GM19372 (cell line): ENCODE results near the gene SCARB1.

Experiments
- ATAC-seq: cut with Tn5 transposase; IDR thresholded peaks from one replicate; pipeline ENCODE4 v1.9.1; 2021; ENCODE audit warnings: mild to moderate bottlenecking, low read depth, moderate library complexity; ENCODE audit not compliant: unreplicated experiment

Gene SCARB1

DNA sequence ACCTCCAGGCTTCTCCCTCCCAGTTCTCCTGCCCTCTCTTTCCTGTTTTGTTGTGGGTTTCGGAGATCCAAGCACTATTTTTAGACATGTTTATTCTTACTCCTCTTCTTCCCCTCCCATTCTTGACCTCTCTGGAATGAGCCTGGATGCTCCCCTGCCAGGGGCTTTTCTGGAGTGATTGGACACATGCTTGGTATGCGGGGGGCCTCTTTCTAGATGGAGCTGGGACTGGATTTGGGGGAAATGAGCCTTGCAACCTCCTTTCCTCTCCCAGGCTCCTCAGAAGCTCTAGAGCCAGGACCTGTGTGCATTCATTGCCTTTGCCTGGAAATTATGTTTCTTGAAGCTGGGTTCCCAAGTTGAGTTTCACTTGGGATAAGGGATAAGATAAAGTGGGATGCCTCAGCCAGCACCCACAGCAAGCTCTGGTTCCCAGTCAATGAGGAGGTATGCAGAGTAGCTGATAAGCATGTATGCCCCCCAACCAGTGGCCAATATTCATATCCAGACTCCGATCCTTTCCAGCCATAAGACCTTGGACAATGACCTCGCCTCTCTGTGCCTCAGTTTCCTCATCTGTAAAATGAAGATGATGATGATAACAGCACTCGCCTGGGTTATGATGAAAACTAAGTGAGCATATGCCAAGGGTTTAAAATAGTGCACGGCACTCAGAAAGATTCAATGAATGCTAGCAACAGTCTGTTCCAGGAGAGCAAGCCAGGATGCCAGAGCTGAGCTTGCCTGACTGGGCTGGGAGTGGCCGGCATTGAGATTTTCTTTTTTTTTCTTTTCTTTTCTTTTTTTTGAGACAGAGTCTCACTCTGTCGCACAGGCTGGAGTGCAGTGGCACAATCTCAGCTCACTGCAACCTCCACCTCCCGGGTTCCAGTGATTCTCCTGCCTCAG, 97.8 kb downstream of the SCARB1 start:
- no peak for ATAC-seq

DNA sequence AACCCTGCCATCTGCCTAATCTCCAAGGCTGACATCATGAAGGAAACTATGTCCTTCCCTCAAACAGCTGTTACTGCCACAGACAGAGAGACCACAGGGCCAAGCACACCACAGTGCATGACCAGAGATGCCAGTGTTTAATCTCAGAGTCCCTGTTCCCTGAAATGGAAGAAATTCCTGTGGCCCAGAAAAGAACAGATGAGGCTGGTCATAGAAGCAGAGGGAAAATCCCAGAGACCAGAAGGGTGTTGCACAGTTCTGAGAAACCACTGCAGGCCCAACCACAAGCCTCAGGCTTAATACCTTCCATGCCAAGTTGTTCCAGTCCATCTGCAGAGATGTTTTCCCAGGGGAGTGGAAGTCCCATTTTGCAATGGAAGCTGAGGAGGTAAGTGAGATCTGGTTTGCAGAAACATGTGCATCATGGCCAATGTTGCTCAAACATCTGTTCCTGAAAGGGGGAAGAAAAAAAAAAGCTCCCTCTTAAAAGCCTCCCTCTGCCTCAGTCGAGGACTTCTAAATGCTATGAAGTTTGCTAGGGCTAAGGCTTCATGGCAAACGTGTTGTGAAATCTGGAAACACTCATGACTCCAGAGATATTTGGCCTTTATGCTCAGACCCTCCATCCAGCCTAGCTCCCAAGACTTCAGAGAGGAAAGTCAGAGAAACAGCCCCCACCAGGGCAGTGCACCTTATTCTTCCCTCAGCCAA, 98.6 kb downstream of the SCARB1 start:
- ATAC-seq, result no peak

DNA sequence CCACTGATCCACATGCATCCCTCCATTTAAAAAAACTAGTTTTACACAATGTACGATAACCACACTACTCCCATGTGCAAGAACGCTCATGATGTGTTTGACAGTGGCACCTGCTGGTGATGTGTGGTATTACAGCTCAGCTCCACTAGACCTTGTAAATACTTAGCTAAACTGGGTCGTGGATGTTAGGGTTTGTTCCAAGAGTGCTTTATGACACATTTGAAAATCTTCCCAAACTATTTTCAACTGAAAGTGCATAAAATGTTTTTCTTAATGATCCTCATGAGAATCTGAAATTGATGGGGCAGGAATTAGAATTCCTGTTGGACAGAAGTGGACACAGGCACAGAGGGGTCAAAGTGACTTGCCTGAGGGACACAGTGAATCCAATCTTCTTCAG, 99.2 kb downstream of the SCARB1 start:
- ATAC-seq, result no peak

DNA sequence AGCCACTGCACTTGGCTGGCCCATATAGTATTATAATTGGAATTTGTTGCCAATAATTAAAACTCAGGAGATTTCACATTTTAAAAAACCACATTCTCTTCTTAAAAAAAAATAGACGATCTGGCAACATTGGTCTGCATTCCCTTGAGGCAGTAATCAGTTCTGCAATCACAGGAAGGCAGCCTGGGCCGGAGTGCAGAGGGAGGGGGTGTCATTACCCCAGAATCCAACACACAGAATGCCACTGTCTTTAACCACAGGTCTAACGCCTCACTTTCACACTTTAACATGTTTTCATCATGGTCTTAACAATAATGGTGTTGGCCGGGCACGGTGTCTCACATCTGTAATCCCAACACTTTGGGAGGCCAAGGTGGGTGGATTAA, 100.1 kb downstream of the SCARB1 start:
- ATAC-seq, result no peak

DNA sequence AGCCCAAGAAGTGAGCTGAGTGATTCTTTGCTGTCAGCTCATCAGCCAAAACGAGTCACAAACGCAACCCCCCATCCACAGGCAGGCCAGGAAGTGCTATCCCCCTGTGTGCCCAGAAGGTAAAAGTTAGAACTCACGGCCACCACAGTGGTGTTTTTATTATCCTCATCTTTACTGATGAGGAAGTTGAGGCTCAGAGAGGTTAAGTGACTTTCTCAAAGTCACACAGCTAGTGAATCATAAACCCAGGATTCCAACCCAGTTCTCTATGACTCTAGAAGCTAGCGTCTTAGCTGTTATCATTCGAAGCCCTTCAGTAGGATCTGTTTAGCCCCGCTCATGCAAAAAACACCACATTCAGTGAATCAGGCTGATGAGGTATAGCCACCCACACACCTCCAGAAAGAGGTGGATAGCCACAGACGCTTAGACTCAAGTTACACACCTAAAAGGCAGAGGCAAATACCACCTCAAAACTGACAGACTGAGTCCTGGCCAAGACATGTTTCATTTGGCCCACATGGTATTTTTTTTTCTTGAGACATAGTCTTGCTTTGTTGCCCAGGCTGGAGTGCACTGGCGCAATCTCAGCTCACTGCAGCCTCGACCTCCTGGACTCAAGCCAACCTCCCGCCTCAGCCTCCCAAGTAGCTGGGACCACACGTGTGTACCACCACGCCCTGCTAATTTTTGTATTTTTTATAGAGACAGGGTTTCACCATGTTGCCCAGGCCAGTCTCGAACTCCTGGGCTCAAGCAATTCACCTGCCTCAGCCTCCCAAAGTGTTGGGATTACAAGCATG, 100.7 kb downstream of the SCARB1 start:
- no peak for ATAC-seq

DNA sequence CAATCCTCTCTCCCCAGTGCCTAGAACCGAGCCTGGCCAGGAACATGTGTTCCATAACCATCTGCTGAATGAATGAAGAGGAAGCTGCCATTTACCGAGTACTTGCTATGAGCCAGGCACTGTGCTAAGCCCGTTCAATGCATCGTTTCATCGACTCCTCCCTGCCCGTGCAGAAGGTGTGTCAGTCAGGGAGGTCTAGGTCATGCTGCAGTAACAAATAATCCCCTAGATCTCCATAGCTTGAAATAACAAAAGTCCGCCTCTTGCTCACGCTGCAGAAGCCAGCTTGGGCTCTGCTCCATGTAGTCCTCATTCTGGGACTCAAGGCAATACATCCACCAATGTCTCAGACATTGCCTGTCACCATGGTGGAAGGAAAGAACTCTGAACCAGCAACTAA, 101.3 kb downstream of the SCARB1 start:
- no peak for ATAC-seq

DNA sequence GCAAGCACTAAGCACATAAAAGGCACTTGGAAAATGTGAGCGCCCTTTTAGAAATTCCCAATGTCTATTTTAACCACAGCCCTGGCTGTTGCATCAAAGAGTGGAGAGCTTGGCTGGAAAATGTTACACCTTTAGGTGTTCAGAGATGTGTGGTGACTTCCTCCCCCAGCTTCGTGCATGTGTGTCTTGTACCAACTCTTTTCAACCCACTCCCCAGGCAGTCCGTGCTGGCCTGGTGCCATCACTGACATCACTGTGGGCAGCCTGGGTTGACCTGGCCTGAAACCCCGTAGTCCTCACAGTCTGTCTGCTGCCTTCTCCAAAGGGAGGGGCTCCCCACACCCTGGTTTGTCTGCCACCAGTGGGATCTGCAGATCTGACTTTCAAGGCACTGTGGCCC, 101.8 kb downstream of the SCARB1 start:
- no peak for ATAC-seq

DNA sequence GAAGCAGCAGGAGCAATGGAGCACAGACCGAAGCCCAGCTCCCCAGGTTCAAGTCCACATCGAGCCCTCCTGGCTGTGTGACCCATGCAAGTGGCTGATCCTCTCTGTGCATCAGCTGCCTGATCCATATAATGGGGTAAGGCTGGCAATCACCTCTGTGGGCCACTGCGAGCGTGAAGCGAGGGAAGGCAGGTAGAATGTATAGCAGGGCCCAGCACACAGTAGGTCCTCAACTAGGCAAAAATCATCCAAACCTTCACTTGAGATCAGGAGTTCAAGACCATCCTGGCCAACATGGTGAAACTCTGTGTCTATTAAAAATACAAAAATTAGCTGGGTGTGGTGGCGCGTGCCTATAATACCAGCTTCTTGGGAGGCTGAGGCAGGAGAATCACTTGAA, 102.6 kb downstream of the SCARB1 start:
- no peak for ATAC-seq

DNA sequence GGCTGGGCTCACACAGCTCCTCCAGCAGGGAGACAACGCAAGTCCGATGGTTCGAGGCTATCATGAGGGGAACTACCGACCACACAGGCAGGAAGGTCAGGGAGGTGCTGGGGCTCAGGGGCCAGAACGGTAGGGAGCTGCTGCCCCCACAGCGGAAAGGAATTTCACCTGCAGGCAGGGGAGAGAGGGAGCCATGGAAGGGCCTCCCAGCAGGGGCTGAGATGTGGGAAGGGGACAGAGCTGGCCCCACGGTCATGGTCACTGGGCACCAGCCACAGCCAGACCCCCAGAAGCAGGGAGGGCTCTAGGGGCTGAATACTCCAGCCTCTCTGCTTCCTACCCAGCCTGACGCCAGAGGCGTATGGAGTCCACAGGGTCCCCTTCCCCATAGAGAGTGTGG, 103.1 kb downstream of the SCARB1 start:
- ATAC-seq, result no peak

DNA sequence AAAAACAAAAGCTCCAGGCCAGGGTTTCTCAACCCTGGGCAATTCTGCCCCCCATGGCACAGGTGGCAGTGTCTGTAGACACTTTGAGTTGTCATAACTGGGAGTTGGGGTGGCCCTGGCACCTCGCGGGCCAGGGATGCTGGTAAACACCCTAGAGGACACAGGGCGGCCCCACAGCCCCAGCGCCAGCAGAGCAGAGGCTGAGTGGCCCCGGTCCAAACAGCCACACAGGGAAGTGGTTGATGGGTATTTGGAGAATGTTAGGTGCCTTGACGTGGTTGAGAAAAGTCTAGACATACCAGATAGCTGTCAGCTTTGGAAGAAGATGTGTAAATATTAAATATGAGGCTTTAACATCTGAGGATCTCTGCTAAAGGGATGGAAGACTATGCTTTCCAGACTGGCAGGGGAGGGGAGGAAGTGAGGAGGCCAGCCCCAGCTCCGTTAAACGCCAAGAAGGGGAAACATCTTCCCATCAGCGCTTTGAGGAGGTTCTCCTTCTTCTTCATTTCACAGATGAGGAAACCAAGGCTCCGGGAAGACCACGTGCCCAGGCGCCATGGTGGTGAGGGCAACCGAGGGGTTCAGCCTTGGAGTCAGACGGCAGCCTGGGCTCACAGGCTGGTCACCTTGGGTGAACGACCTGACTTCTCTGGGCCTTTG, 103.7 kb downstream of the SCARB1 start:
- no peak for ATAC-seq

DNA sequence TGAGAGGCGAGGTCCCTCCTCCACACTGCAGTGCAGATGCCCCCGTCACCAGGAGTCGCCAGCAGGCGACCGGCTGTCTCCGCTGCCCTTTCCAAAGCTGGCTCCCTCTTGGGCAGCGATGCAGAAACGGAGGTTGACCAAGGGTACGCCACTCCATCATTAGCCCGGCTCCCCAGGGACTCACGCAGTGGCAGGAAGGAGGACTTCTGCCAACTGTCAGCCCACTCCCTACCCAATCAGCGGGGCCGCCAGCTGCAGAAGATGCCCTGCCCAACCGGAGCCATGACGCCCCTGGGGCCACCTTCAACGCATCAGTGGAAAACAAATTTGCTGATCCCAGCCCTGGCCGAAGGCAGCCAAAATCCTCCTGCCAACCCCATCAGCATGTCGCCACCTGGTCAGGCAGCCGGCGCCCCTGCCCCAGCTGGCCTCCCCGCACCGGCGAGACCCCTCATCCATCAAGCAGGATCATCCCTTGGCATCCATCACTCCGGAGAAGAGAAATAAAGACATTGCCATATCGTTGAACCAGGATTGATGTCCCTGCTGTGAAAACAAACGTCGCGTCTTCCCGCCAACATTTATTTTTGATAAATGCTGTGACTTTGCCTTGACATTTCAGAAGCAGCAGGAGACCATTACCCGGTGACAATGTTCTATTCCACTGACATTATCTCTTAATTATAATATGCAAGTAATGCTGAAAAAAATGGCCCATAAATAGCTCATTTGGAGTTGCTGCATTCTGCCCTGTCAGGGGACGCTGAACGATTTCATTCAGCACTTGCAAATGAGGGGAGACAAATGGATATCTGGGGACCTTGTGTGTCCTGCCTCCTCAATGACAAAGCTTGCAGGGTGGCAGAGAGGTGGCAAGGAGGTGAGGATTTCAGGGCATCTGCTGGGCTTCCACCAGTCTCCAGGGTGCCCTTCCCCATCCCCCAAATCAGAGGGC, 105.1 kb downstream of the SCARB1 start:
- ATAC-seq, result no peak

DNA sequence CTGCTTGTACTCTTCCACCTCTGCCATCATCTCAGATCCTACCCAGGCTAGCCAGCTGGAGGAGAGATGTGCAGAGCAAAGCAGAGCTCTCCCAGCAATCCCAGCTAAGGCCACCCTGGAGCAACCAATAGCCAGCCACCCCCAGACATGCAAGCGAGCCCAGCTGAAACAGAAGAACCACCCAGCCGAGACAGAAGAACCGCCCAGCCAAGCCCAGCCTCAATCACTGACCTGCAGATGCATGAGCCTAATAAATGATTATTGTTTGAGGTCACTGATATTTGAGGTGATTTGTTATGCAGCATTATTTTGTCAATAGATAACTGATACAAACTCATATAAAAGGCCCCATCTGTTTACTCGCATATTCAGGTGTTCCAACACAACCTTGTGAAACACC, 106.3 kb downstream of the SCARB1 start:
- no peak for ATAC-seq

DNA sequence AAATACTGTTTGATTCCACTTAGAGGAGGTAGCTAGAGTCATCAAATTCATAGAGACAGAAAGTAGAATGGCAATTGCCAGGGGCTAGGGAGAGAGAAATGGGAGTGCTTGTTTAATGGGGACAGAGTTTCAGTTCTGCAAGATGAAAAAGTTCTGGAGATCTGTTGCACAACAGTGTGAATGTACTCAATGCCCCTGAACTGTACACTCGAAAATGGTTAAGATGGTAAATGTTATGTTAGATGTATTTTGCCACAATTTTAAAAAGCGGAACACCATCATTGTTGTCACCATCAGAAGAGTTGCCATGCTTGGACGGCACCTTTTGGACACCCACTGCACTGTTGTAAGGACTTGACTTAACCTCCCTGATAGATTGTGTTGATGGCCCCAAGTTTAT, 106.9 kb downstream of the SCARB1 start:
- ATAC-seq, result no peak

DNA sequence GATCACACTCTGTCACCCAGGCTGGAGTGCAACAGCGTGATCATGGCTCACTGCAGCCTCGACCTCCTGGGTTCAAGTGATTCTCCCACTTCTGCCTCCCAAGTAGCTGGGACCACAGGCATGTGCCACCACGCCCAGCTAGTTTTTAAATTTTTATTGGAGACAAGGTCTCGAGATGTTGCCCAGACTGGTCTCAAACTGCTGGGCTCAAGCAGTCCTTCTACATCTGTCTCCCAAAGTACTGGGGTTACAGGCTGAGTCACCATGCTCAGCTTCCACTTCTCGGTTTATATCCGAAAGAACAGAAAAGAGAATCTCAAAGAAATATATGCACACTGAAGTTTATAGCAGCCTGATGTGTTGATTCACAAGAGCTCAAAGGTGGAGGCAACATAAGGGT, 107.5 kb downstream of the SCARB1 start:
- ATAC-seq, result no peak

DNA sequence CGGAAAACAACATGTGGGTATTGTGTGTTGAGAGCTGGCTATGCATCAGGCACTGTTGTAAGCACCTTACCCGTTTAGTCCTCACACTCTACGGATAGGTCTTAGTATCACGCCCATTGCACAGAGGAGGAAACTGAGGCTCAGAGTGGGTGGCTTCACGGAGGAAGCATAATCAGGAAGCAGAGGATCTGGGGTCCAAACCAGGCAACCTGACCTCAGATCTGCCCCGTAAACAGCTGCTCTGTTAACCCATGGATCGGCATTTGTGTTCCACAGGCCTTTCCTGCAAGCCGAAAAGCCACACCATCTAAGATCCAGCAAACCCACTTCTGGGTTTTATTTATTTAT, 107.9 kb downstream of the SCARB1 start:
- ATAC-seq, result no peak

DNA sequence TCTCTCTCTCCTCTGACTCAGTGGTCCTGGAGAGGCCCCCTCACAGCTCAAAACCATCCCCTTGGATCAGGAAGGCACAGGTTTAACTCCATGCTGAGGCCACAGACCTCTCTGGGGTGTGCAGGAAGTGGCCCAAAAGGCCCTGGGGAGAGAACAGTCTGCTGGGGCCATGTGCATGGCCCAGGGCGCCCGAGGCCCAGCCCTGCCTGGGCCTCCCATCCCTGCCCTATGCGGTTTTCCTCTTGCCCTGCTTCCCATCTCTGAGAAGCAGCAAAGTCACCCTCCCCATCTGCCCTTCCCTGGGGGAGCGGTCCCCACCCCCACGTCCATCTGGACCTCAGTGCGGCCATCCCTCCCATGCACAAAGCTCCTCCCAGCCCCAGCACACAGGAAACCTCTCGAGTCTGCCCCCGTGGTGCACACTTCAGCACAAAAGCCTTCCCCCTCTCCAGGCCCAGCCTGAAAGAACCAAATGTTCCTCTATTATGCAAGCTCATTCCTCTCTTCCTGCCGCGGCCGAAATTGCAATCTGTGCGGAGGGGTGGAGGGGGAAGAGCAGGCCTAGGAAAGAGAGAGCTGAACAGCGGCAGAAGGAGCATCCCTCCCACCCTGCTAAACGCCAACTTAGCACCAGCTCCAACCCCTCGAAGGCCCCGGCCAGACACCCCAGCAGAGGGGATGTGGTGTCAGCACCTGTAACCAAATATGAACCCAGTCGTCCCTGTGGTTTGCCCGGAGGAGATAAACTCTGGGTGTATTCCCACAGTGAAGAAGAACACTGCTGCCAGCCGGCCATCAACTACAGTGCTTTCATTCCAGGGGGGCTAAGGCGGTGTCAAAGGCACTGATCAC, 108.5 kb downstream of the SCARB1 start:
- ATAC-seq, result no peak

DNA sequence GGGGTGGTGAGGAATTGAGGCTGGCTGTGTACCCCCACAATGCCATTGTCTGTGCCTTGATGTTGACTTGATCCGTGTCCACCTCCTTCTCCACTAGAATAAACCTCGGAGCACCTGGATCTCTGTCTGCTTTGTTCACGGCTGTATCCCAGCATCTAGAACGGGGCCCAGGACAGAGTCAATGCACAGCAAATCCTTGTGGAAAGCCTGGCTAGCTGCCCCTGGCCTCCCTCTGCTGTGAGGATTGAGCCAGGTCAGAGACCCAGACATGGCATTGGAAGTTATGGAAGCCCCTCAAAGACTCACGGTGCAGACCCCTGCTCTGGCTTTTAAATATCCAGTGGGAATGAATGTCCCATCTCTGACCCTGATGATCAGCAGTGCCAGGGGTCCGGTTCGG, 109.2 kb downstream of the SCARB1 start:
- ATAC-seq, result no peak

DNA sequence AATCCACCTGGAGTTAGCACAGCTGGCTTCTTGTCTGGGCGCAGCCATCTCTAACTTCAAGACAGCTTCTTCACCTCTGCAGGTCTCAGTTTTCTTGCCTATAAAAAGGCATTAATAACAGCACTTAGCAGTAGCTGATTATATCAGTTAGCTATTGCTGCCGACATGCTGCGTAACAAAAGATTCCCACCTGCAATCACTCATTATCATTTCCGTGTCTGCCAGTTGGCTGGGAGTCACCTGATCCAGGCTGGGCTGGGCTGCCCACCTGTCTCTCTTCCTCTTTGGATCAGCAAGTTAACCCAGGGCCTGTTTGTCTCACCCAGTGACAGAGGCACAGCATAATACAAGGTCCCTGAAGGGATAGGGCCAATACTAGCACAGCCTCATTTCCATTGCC, 109.7 kb downstream of the SCARB1 start:
- no peak for ATAC-seq

DNA sequence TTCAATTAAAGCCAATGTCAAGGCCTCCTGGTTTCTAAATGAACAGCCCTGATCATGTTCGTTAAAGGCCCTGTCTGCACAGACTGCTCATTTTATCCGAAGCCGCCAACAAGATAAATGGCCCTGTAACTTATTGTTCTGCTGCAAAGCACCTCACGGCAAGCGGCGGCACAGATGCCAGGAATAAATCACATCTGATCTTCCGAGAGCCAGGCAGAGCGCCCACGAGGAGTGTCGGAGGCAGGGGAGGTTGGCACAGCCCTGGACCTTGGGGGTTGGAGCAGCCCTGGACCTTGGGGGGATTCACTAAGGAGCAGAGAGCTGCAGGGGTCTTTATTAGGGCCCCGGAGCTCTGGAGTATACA, 110.5 kb downstream of the SCARB1 start:
- ATAC-seq, result no peak
